GM12873 (cell line): Measurements from ENCODE around the gene TOP2A.

Experiments used
- CTCF ChIP-seq: IDR thresholded peaks from 2 replicates; pipeline ENCODE4 v1.5.1; 2012; ENCODE audit warnings: low read depth, mild to moderate bottlenecking, moderate library complexity, low read length, control low read depth; ENCODE audit not compliant: insufficient read depth; ENCODE audit errors: missing control alignments

The TOP2A gene

GRCh38 chr17:40338941-40339649, 78.6 kb downstream of the TOP2A start:
- TF ChIP-seq CTCF, result no peak
